ENCODE data around the gene KMT2A. TPM values are rescaled to one million over a fixed set of nuclear protein-coding genes. Genes with fewer than 3 reads are reported as not detected.

KMT2A gene
- 35.8 and 44.9 TPM in 2 replicates for total RNA-seq

DNA sequence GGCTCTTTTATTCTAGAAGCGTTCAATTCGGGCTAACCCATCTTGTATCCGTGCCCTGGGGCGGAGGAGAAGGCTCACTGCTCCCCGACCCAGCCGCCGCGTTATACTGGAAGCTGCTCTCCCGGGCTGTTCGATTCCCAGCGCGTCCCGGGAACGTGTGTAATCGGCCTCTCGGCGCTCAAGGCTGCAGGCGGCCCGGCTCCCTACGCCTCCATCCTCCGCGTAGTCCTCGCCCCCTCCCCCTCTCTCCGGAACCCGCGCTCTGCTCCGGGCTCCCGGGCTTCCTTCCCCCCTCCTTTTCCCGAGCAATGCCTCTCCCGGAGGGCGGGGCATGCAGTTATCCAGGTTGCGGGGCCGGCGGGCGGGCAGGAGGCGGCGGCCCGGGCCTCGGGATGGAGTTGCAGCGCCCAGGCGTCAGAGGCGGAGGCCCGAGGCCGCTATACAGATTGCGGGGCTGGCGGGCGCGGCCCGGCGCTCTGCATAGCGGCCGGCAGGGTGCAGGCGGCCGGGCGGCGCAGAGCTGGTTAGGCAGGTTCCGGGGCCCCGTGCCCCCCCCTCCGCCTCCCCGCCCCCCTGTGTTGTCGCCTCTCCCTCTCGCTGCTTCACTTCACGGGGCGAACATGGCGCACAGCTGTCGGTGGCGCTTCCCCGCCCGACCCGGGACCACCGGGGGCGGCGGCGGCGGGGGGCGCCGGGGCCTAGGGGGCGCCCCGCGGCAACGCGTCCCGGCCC lies at the start of gene KMT2A:
Gene KMT2A (plus strand): TSS at position 600 of the 732 bp plus-strand sequence. CDS start 21 bp downstream, at position 621.

DNA sequence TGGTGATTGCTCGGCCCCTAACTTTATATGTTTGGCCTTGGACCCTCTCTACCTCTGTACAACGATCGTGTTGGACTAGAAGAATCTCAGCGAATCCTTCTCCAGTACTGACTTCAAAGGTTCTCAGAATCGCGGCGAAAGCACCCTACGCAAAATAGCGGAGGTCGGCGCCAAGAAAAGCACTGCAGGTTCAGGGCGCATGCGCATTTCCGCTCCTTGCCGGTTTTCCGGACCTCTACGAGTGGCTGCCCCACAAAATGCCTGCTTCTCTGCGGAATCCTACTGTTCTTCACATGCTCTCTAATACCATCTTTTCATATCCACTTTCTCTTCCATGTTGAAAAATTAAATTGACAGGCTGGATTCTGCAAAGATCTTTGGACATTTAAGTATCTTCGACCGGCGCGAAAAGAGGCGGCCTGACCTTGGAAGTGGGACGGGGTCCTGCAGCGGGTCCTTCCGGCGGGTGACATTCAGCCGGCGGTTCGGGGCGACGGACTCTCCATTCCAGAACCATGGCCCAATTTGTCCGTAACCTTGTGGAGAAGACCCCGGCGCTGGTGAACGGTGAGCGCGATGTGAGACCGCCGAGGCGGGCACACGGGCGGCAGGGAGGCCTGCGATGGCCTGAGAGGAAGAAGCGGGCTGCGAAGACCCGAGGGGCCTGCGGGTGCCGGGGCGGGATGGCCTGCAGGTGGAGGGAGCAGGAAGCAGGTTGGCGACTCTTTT lies 35.0 kb upstream of the KMT2A start, which contains the start of gene ATP5MG:
Gene ATP5MG (plus strand): TSS at position 456 of the 729 bp plus-strand sequence. CDS start 60 bp downstream, at position 516.

GRCh38 chr11:118527109-118527508 lies 90.8 kb downstream of the KMT2A start, which contains the start of gene TTC36:
Gene TTC36 (plus strand): TSS chr11:118527474. CDS start chr11:118527495, 21 bp downstream.

GRCh38 chr11:118530683-118531596 lies 94.6 kb downstream of the KMT2A start, which contains the start of gene TMEM25:
Gene TMEM25 (plus strand): TSS chr11:118531192. CDS start chr11:118531802, 610 bp downstream.

GRCh38 chr11:118572061-118572980 lies 136.0 kb downstream of the KMT2A start, which contains the start of gene ARCN1:
Gene ARCN1 (plus strand): TSS chr11:118572409. CDS start chr11:118572548, 139 bp downstream.

Other genes with a start within 250 kb of the KMT2A start
- not detected in 2 replicates for gene JAML, start 211.5 kb upstream of the KMT2A start, total RNA-seq
- 0.49 and 0.97 TPM in 2 replicates for gene MPZL3, start 184.1 kb upstream of the KMT2A start, total RNA-seq
- gene MPZL2, start 172.2 kb upstream of the KMT2A start, total RNA-seq = 0.12 TPM in 1 of 2 replicates, not detected in the other
- gene CD3E, start 131.8 kb upstream of the KMT2A start, total RNA-seq = not detected in 2 replicates
- gene CD3D, start 93.8 kb upstream of the KMT2A start, total RNA-seq = not detected in 2 replicates
- gene CD3G, start 92.1 kb upstream of the KMT2A start, total RNA-seq = not detected in 2 replicates
- gene UBE4A, start 76.9 kb upstream of the KMT2A start, total RNA-seq = 62.4 and 66.4 TPM in 2 replicates
- 18.2 and 24.9 TPM in 2 replicates for gene ATP5MG, start 34.9 kb upstream of the KMT2A start, total RNA-seq
- gene TTC36, start 91.0 kb downstream of the KMT2A start, total RNA-seq = 0.24 and 1.3 TPM in 2 replicates
- gene TMEM25, start 94.7 kb downstream of the KMT2A start, total RNA-seq = 27.7 and 29.0 TPM in 2 replicates
- gene IFT46, start 129.4 kb downstream of the KMT2A start, total RNA-seq = 28.1 and 28.7 TPM in 2 replicates
- 203 and 210 TPM in 2 replicates for gene ARCN1, start 135.9 kb downstream of the KMT2A start, total RNA-seq
- gene PHLDB1, start 171.1 kb downstream of the KMT2A start, total RNA-seq = 135 and 140 TPM in 2 replicates
- gene TREH, start 243.2 kb downstream of the KMT2A start, total RNA-seq = not detected in 2 replicates